Testis (tissue), 2 donors: Measurements from ENCODE around the gene SH3TC1.

Source experiments
- POLR2A ChIP-seq: fragments of 450-650 bp; IDR thresholded peaks from one replicate; pipeline ENCODE4 v1.6.1; 2017; ENCODE audit warnings: antibody characterized with exemption, mild to moderate bottlenecking, moderate library complexity
- TF ChIP-seq, protein P1 (sequence below), 3 experiments: fragments of 450-650 bp in 2 of 3; fragments of 200-600 bp in 1 of 3; sonication (generic) in 1 of 3; IDR thresholded peaks; one replicate each; pipeline ENCODE4 v1.5.1; 2016 to 2019; ENCODE audit warnings: antibody characterized with exemption in 3 of 3, mild to moderate bottlenecking in 2 of 3, moderate library complexity in 1 of 3

DNA sequence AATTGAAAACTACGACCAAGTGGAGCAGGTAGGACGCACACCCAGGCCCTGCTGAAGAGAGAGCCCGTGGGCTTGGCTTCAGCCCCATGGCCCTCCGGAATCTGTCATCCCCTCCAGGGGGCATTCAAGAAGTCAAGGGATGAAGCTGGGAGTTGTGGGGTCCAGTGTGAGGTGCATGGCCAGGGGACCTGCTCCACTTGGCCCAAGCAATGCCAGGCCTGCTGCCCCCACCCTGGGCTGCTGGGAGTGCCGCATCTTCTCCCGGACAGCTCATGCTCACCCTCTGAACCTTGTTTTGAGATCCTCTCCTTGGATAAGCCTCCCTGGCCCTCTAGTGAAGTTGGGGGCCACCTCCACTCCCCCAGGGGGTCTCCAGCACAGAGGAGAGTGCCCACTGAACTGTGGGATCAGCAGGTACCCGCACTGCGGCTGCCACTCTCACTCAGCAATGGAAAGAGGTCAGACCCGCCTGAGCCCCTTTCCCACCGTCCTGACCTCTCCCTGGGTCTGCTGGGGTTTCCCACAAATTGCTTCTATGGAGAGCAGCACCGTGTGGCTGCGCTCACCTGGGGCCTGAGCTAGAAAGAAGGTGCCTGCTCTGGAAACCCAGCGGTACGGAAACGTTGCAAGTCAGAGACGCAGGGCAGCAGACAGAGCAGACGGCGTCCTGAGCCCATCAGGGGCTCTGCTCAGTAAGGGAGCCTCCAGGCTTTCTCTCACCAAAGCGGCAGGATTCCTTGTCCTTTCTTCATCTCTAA, 35.5 kb upstream of the SH3TC1 start:
- TF ChIP-seq, protein P1, sequence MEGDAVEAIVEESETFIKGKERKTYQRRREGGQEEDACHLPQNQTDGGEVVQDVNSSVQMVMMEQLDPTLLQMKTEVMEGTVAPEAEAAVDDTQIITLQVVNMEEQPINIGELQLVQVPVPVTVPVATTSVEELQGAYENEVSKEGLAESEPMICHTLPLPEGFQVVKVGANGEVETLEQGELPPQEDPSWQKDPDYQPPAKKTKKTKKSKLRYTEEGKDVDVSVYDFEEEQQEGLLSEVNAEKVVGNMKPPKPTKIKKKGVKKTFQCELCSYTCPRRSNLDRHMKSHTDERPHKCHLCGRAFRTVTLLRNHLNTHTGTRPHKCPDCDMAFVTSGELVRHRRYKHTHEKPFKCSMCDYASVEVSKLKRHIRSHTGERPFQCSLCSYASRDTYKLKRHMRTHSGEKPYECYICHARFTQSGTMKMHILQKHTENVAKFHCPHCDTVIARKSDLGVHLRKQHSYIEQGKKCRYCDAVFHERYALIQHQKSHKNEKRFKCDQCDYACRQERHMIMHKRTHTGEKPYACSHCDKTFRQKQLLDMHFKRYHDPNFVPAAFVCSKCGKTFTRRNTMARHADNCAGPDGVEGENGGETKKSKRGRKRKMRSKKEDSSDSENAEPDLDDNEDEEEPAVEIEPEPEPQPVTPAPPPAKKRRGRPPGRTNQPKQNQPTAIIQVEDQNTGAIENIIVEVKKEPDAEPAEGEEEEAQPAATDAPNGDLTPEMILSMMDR (IDR thresholded peaks at IDR 0.05) = no peak
- no peak for TF ChIP-seq POLR2A
